Astrocyte (in vitro differentiated cells and primary cell): ENCODE results near the gene MRPL47. TPM values are rescaled to one million over a fixed set of nuclear protein-coding genes. Genes with fewer than 3 reads are reported as not detected.

ENCODE experiments used
- DNase-seq: peaks from one replicate; pipeline ENCODE4 v3.0.0-alpha.2; 2010; ENCODE audit warnings: low read depth
- FAIRE-seq: peaks from 2 replicates; lab custom pipeline; 2011; peaks lifted over from hg19 to GRCh38; lab: Jason Lieb, UNC
- H2AFZ ChIP-seq: 2 replicates; pipeline ENCODE4 v1.6.0; 2012; ENCODE audit warnings: low read depth, low read length, inconsistent platforms
- H3K27ac ChIP-seq: 2 replicates; pipeline ENCODE4 v1.5.1; 2011; ENCODE audit warnings: low read depth, low read length, inconsistent platforms
- H3K27me3 ChIP-seq: 2 replicates; pipeline ENCODE4 v1.6.0; 2011; ENCODE audit warnings: low read length, inconsistent platforms; ENCODE audit not compliant: insufficient read depth
- H3K36me3 ChIP-seq: 2 replicates; pipeline ENCODE4 v1.5.1; 2011; ENCODE audit warnings: low read length, inconsistent platforms; ENCODE audit not compliant: insufficient read depth
- H3K4me1 ChIP-seq: 2 replicates; pipeline ENCODE4 v1.5.1; 2011; ENCODE audit warnings: low read length, inconsistent platforms; ENCODE audit not compliant: insufficient read depth
- H3K4me2 ChIP-seq: 2 replicates; pipeline ENCODE4 v1.6.0; 2012; ENCODE audit warnings: low read length, inconsistent platforms
- H3K4me3 ChIP-seq: 2 replicates; pipeline ENCODE4 v1.5.1; 2011; ENCODE audit warnings: low read depth, mild to moderate bottlenecking, low read length, inconsistent platforms; ENCODE audit not compliant: insufficient read depth
- H3K79me2 ChIP-seq: 2 replicates; pipeline ENCODE4 v1.6.0; 2012; ENCODE audit warnings: mild to moderate bottlenecking, low read length, inconsistent platforms; ENCODE audit not compliant: insufficient read depth
- H3K9ac ChIP-seq: 2 replicates; pipeline ENCODE4 v1.6.0; 2012; ENCODE audit warnings: mild to moderate bottlenecking, low read length, inconsistent platforms
- H3K9me3 ChIP-seq: 2 replicates; pipeline ENCODE4 v1.5.1; 2012; ENCODE audit warnings: low read depth, mild to moderate bottlenecking, low read length, inconsistent platforms; ENCODE audit not compliant: insufficient read depth
- H4K20me1 ChIP-seq: 2 replicates; pipeline ENCODE4 v1.6.0; 2012; ENCODE audit warnings: low read length, inconsistent platforms; ENCODE audit not compliant: insufficient read depth
- H3K27ac Mint-ChIP-seq: one replicate; pipeline ENCODE4 v1.8.0; 2021; ENCODE audit warnings: mild to moderate bottlenecking, mixed read lengths; ENCODE audit not compliant: unreplicated experiment
- H3K27me3 Mint-ChIP-seq: one replicate; pipeline ENCODE4 v1.8.0; 2021; ENCODE audit warnings: low read depth, mixed read lengths; ENCODE audit not compliant: unreplicated experiment
- H3K36me3 Mint-ChIP-seq: one replicate; pipeline ENCODE4 v1.8.0; 2021; ENCODE audit warnings: low read depth, mixed read lengths; ENCODE audit not compliant: unreplicated experiment
- H3K4me1 Mint-ChIP-seq: one replicate; pipeline ENCODE4 v1.8.0; 2021; ENCODE audit warnings: low read depth, mixed read lengths; ENCODE audit not compliant: unreplicated experiment
- H3K4me3 Mint-ChIP-seq: one replicate; pipeline ENCODE4 v1.8.0; 2021; ENCODE audit warnings: mild to moderate bottlenecking, moderate library complexity, mixed read lengths; ENCODE audit not compliant: unreplicated experiment
- H3K9me3 Mint-ChIP-seq: one replicate; pipeline ENCODE4 v1.8.0; 2021; ENCODE audit warnings: mild to moderate bottlenecking, mixed read lengths; ENCODE audit not compliant: unreplicated experiment
- CTCF ChIP-seq: IDR thresholded peaks from 2 replicates; pipeline ENCODE4 v1.5.1; 2011; ENCODE audit warnings: low read depth, mild to moderate bottlenecking, inconsistent platforms, low read length, moderate library complexity; ENCODE audit not compliant: insufficient read depth
- EZH2 ChIP-seq: IDR thresholded peaks from 2 replicates; pipeline ENCODE4 v1.6.1; 2012; ENCODE audit warnings: mild to moderate bottlenecking, low read length, inconsistent platforms; ENCODE audit not compliant: insufficient read depth
- total RNA-seq: library from RNA; stranded (reverse); gene quantifications from 2 replicates; pipeline ENCODE4 v1.2.1, GENCODE V29; 2021

The MRPL47 gene
- total RNA-seq, 1 donor from 2014 or later = 45.9 TPM

- H3K36me3 Mint-ChIP-seq = no peaks in the 10 kb centered on the region
- peaks cover 12% of the 10 kb centered on the region for H4K20me1 ChIP-seq
- H3K27ac Mint-ChIP-seq = peak overlapping the region; percentile 98
- FAIRE-seq (no peak), DNase-seq (no peak)
- peak overlapping the region; percentile 96 for H3K4me2 ChIP-seq
- peaks cover 4% of the 10 kb centered on the region for H3K4me1 ChIP-seq
- peaks cover 7% of the 10 kb centered on the region for H3K4me1 Mint-ChIP-seq
- H2AFZ ChIP-seq = peak overlapping the region; percentile 80
- H3K4me3 ChIP-seq = peak overlapping the region; percentile 97
- no peaks in the 10 kb centered on the region for H3K27me3 Mint-ChIP-seq
- H3K79me2 ChIP-seq = peaks cover 79% of the 10 kb centered on the region
- peaks cover 16% of the 10 kb centered on the region for H3K36me3 ChIP-seq
- H3K27me3 ChIP-seq = no peaks in the 10 kb centered on the region
- no peaks in the 10 kb centered on the region for H3K9me3 ChIP-seq
- H3K4me3 Mint-ChIP-seq = peak overlapping the region; percentile 95
- peak overlapping the region; percentile 92 for H3K9ac ChIP-seq
- TF ChIP-seq EZH2 = no peak
- no peak for TF ChIP-seq CTCF
- H3K9me3 Mint-ChIP-seq = no peaks in the 10 kb centered on the region
- peak overlapping the region; percentile 89 for H3K27ac ChIP-seq
These were observed 607 bp downstream of the MRPL47 start for GRCh38 chr3:179603831-179604230.

- peaks cover 7% of the 10 kb centered on the region for H3K4me1 Mint-ChIP-seq
These were observed 1.1 kb downstream of the MRPL47 start for GRCh38 chr3:179603321-179603720.

More at GRCh38 chr3:179603321-179603720, 1.1 kb downstream of the MRPL47 start:
- FAIRE-seq (no peak), DNase-seq (no peak)
- Histone ChIP-seq H4K20me1 (peaks cover 12% of the 10 kb centered on the region), H3K27ac (no peak overlapping the region), H3K9me3 (no peaks in the 10 kb centered on the region), H3K4me1 (peaks cover 4% of the 10 kb centered on the region), H3K27me3 (no peaks in the 10 kb centered on the region), H3K9ac (peak overlapping the region; percentile 92), H3K4me2 (peak overlapping the region; percentile 96), H3K79me2 (peaks cover 78% of the 10 kb centered on the region), H3K4me3 (peak overlapping the region; percentile 97), H3K36me3 (peaks cover 20% of the 10 kb centered on the region), H2AFZ (no peak overlapping the region)
- Mint-ChIP-seq H3K36me3 (no peaks in the 10 kb centered on the region), H3K27ac (no peak overlapping the region), H3K4me3 (peak overlapping the region; percentile 95), H3K9me3 (no peaks in the 10 kb centered on the region), H3K27me3 (no peaks in the 10 kb centered on the region)
- TF ChIP-seq CTCF (no peak), EZH2 (no peak)
